NT2/D1 (cell line): ENCODE data around the gene ITPKA.

Experiments
- SUZ12 ChIP-seq: IDR thresholded peaks from 2 replicates; pipeline ENCODE4 v1.6.1; 2011; ENCODE audit not compliant: insufficient read length, insufficient read depth; ENCODE audit errors: extremely low read depth
- YY1 ChIP-seq: IDR thresholded peaks from 2 replicates; pipeline ENCODE4 v1.6.1; 2011; ENCODE audit not compliant: insufficient read length, insufficient read depth

- TF ChIP-seq YY1 (no peak), SUZ12 (no peak)
Measured at GRCh38 chr15:41490355-41490754, 3.3 kb upstream of the ITPKA start.
